ENCODE measurements around the gene SLBP. TPM values are rescaled to one million over a fixed set of nuclear protein-coding genes. Genes with fewer than 3 reads are reported as not detected.

The SLBP gene
- total and polyA plus RNA-seq, 10 of the 15 experiments (the other 5 are each of a cell fraction or from before 2014, with no cell fraction given) = 94.4 to 278 (median 158) TPM

DNA sequence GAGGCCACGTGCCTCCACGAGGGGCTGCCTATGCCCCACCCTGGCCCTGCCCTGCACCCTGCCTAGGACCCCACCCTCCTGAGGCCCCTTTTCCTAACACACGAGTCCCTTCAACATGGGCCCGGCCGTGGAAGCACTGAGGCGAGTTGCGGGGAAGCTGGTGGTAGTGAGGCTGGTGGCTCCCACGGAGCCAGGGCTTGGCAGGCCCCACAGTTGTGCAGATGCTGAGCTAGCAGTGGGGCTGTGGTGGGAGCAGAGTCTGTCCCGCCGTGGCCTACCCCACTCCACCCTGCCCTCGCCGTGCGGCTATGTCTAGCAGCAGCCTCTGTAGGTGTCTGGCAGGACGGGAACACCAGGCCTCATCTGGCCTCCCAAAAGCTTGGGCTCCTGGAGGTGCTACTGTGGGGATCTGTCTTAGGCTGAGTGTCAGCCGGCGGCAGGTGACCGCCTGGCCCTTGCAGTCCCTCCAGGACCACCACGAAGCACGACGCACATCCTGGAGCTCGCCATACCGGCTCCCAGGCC lies 28.0 kb upstream of the SLBP start (continued):
- TF ChIP-seq, protein P1, sequence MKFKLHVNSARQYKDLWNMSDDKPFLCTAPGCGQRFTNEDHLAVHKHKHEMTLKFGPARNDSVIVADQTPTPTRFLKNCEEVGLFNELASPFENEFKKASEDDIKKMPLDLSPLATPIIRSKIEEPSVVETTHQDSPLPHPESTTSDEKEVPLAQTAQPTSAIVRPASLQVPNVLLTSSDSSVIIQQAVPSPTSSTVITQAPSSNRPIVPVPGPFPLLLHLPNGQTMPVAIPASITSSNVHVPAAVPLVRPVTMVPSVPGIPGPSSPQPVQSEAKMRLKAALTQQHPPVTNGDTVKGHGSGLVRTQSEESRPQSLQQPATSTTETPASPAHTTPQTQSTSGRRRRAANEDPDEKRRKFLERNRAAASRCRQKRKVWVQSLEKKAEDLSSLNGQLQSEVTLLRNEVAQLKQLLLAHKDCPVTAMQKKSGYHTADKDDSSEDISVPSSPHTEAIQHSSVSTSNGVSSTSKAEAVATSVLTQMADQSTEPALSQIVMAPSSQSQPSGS (IDR thresholded peaks at IDR 0.05; ENCODE audit: low read length) = no peak
- TF ChIP-seq, protein P2, sequence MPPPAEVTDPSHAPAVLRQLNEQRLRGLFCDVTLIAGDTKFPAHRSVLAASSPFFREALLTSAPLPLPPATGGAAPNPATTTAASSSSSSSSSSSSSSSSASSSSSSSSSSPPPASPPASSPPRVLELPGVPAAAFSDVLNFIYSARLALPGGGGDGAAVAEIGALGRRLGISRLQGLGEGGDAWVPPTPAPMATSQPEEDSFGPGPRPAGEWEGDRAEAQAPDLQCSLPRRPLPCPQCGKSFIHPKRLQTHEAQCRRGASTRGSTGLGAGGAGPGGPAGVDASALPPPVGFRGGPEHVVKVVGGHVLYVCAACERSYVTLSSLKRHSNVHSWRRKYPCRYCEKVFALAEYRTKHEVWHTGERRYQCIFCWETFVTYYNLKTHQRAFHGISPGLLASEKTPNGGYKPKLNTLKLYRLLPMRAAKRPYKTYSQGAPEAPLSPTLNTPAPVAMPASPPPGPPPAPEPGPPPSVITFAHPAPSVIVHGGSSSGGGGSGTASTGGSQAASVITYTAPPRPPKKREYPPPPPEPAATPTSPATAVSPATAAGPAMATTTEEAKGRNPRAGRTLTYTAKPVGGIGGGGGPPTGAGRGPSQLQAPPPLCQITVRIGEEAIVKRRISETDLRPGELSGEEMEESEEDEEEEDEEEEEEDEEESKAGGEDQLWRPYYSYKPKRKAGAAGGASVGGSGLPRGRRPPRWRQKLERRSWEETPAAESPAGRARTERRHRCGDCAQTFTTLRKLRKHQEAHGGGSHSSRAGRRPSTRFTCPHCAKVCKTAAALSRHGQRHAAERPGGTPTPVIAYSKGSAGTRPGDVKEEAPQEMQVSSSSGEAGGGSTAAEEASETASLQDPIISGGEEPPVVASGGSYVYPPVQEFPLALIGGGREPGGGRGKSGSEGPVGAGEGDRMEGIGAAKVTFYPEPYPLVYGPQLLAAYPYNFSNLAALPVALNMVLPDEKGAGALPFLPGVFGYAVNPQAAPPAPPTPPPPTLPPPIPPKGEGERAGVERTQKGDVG (CRISPR knock-in tag; IDR thresholded peaks at IDR 0.05) = no peak

DNA sequence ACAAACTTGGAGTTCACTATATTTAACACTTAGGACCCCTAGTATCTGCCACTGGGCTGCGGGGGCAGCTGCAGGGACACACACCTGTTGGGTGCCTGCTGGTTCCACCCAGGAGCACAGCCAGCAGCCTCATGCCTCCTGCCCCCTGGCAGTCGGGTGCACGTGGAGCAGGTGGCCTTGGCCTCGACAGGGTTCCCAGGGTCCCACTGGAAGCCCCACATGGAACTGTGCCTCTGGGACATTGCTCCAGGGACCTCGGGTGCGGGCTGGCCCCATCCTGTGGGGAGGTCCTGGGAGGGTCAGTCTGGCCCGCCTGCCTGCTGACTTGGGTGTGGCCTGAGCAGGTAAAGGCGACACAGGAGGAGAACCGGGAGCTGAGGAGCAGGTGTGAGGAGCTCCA lies 27.2 kb upstream of the SLBP start:
- no peaks in the 10 kb centered on the region for H4K20me1 ChIP-seq (ENCODE audit: control insufficient read depth, insufficient read depth)
- H3K79me2 ChIP-seq (ENCODE audit: control insufficient read depth, insufficient read depth, low read length) = no peaks in the 10 kb centered on the region
- no peak overlapping the region for H3K4me3 ChIP-seq
- SMC1A ChIA-PET (ENCODE audit: uncharacterized antibody, unreplicated experiment) = no interaction called here
- no peak overlapping the region for H2AFZ ChIP-seq (ENCODE audit: control insufficient read depth, low read depth, low read length)
- H3K36me3 ChIP-seq (ENCODE audit: control insufficient read depth in 2 of 2, insufficient read depth in 2 of 2, low read length in 1 of 2) = peaks cover 42 to 60% of the 10 kb centered on the region in 2 experiments
- in situ Hi-C loops (cut with MboI) (no loop called here), intact Hi-C loops (cut with micrococcal nuclease; ENCODE audit: unreplicated experiment) (no loop called here)
- no TSS peak for BruUV-seq (replicated peaks)
- 96% methylated on average over 9 of the region's 9 CpGs for WGBS (ENCODE audit: insufficient coverage, insufficient replicate concordance, low lambda C conversion rate, missing lambda C conversion rate)
- POLR2A ChIA-PET = no interaction called here
- RAD21 ChIA-PET (ENCODE audit: unreplicated experiment) = no interaction called here
- FAIRE-seq (no peak), ATAC-seq (no peak), DNase-seq (ENCODE audit: low read depth, low spot score) (no peak)
- no peaks in the 10 kb centered on the region for H3K4me1 ChIP-seq (ENCODE audit: control insufficient read depth, insufficient read depth, low read length)
- CTCF ChIA-PET = no interaction called here
- H3K4me2 ChIP-seq (ENCODE audit: control insufficient read depth, insufficient read depth) = no peak overlapping the region
- no peaks in the 10 kb centered on the region for H3K27me3 ChIP-seq (replicated peaks in 1 of 2; ENCODE audit: control insufficient read depth in 2 of 2, insufficient read depth in 2 of 2, low read length in 1 of 2)
- H3K9me3 ChIP-seq (replicated peaks; ENCODE audit: control insufficient read depth, insufficient read depth, low read length) = peaks cover 18% of the 10 kb centered on the region
- no peak overlapping the region for H3K9ac ChIP-seq (ENCODE audit: control insufficient read depth, insufficient read depth, low read length)
- TF ChIP-seq HDAC2 (IDR thresholded peaks at IDR 0.05) (no peak), MTA3 (IDR thresholded peaks at IDR 0.05; ENCODE audit: borderline replicate concordance, low read length) (no peak), ATF7 (IDR thresholded peaks at IDR 0.05; ENCODE audit: low read depth) (no peak), POLR2A (IDR thresholded peaks at IDR 0.05; ENCODE audit: low read depth, low read length) (peak; percentile 58; the same call in 1 of the 2 replicates), RAD51 (IDR thresholded peaks at IDR 0.05) (no peak)
- TF ChIP-seq, protein P3, sequence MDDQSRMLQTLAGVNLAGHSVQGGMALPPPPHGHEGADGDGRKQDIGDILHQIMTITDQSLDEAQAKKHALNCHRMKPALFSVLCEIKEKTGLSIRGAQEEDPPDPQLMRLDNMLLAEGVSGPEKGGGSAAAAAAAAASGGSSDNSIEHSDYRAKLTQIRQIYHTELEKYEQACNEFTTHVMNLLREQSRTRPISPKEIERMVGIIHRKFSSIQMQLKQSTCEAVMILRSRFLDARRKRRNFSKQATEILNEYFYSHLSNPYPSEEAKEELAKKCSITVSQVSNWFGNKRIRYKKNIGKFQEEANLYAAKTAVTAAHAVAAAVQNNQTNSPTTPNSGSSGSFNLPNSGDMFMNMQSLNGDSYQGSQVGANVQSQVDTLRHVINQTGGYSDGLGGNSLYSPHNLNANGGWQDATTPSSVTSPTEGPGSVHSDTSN (IDR thresholded peaks at IDR 0.05; ENCODE audit: insufficient replicate concordance, low read depth, low read length) = no peak
- H3K27ac ChIP-seq (ENCODE audit: control insufficient read depth, insufficient read depth) = no peak overlapping the region

All from GM12878 (cell line).